Stimulated activated CD8-positive, alpha-beta memory T cell treated with anti-CD3 and anti-CD28 coated beads, Interleukin-12 subunit alpha, Interleukin-12 subunit beta, amount 100 ng/mL, for 24 hours (primary cell): ENCODE measurements around the gene CNRIP1.
"Not testable (repeated sequence)": the region's sequence is repeated elsewhere in the genome, so short reads cannot be mapped to it uniquely, and the experiment has no call there.

ENCODE experiments used
- DNase-seq: peaks from one replicate; pipeline ENCODE4 v3.0.0-alpha.2; 2020; ENCODE audit errors: extremely low read depth

The CNRIP1 gene

GRCh38 chr2:68340226-68341061 is 20.7 kb upstream of the CNRIP1 start:
- no peak for DNase-seq

- no peak for DNase-seq
Observed at GRCh38 chr2:68336192-68336591, 16.4 kb upstream of the CNRIP1 start.

DNA sequence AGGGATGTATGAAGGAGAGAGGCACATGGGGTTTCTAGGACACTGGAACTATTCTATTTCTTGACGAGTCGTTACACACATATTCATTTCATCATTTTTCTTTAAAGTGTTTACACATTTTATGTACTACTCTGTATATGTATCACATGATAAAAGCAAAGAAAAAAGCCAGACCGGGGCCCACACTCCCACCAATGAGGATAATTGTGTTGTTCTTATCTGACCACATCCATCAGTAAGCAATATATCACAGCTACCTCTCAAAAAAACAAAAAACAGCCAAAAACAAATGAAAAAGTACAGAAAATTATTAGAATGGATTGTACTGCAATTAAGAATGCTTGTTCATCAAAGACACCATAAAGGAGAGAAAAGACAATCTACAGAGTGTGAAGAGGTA is 14.2 kb upstream of the CNRIP1 start:
- no peak for DNase-seq

DNA sequence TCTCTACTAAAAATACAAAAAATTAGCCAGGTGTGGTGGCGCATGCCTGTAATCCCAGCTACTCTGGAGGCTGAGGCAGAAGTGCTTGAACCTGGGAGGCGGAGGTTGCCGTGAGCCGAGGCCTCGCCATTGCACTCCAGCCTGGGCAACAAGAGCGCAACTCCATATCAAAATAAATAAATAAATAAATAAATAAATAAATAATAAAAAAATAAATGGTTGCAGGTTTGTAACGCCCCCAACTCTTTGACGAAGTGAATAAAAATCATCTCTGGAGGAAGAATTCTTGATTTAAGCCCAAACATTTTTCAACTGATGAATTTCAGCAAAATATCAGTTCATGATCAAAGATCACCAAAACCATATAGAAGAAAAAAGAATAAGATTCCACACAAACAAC is 13.3 kb upstream of the CNRIP1 start:
- DNase-seq, result no peak

GRCh38 chr2:68330691-68331090 is 10.9 kb upstream of the CNRIP1 start:
- no peak for DNase-seq

DNA sequence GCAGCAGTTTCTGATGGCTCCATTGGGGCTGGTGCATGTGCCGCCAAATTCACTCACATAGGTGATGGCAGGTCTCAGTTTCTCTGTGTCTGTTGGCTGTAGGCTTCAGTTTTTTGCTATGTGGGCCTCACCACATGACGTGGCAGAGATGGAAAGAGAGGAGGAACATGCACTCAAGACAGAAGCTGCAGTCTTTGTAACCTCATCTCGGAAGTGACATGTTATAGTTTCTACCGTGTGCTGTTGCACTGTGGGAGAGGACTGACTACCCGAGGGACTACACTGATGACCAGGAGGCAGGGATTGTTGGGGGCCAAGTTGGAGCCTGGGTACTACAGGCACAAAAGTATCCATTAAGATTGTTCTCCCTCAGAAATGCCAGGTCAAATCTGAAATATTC is 9.2 kb upstream of the CNRIP1 start:
- DNase-seq, result no peak

DNA sequence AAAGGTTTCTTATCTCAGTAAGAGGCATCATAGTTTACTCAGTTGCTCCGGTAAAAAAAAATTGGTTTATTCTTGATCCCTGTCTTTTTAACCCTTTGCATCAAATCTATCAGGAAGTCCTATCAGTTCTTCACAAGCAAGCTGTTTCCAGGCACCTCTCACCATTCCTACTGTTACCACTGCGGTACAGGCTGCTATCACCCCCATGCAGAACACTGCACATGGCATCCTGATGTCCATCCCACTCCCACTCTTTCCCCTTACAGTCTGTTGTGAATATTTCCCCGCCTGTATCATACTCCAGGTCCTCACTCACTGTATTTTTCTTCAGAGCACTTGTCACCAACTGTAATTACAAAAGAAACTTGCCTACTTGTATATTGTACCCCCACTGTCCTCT is 5.3 kb upstream of the CNRIP1 start:
- no peak for DNase-seq

DNA sequence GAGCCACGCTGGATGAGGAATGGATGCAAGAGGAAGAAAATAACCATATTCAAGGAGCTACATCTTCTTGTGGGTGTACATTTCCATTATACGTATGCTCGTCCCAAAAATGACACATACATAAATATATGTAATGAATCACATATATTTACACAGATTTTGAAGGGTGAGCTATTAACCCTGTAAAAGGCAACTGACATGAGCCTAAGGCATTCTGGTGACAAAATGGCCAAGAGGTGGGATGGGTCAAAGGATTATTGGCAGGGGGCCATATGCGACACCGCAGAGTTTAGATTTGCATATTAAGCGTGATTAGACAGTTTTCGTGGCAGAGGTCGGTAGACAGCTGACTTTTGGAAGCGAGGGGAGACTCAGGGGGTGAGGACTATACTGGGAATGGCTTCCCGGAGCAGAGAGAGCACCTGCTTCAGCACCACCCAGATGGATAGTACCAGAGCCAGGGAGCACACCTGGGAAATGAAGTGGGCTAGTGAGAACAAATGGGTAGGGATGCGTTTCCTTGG is 431 bp upstream of the CNRIP1 start:
- no peak for DNase-seq

DNA sequence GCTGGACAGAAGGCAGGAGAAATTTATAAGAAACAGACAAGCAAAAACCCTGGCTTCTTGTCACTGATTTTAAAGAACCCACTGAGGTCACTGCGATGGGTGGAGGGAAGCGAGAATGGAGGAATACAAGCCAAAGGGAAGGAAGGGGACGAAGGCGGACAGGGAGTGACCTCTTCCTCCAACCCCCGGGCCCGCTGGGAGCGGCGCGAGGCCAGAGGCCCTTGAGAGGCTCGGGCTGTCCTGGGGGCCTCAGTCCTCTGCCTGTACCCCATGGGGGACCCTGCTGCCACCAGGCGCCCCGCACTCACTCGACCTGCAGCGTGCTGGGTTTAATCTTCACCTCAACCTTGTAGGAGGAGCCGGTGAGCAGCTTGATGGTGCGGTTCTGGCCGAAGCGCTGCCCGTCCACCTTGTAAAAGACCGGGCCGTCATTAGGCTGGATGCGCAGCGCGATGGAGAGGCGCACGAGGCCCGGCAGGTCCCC is 793 bp downstream of the CNRIP1 start:
- DNase-seq, result no peak

DNA sequence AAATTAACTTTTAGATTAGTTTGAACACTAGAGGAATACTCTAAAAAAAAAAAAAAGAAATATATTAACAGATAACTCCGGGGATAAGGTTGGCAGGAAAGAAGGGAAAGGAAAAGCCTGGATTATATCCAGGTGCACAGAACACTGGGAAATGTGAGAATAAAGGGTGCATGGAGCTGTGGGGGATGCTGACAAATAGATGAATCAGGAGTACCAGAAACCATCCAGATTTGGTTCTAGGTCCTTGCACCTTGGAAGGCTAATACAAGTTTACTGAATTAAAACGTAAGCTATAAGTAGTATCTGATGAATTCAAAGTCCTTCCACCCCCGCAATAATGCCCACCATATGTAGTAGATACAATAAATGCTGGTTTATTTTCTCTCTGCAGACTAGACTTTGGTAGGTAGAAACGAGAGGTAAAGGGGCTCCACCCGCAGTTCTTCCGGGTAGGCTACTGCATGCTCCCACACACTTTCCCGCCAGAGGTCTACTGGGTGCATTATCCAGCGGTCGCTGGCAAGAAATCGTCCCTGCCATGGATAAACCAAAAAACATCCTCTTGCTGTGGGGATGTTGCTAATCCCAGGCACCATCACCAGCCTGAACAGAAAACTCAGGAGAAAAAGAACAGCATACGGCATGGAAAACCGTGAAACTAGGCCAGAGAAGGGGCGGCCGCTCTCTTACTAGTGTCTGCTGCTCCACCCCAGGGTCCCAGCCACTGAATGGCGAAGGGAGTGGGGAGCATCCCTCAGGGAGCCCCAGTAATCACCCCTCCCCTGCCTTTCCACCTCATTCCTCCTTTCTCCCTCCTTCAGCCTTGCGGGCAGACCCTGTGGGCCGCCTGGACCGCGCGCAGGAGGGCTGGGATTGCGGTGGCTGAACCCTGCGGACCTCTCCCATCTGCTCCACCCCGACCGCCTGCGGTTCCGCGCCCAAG is 1.5 kb downstream of the CNRIP1 start:
- no peak for DNase-seq

- DNase-seq, result no peak
Observed at GRCh38 chr2:68316111-68316510, 3.6 kb downstream of the CNRIP1 start.

- DNase-seq, result no peak
Observed at GRCh38 chr2:68311033-68311432, 8.7 kb downstream of the CNRIP1 start.

GRCh38 chr2:68309426-68309825 is 10.3 kb downstream of the CNRIP1 start:
- no peak for DNase-seq

- not testable (repeated sequence) for DNase-seq
Observed at GRCh38 chr2:68303902-68304272, 15.9 kb downstream of the CNRIP1 start.

- no peak for DNase-seq
Observed at GRCh38 chr2:68303033-68303901, 16.5 kb downstream of the CNRIP1 start.

DNA sequence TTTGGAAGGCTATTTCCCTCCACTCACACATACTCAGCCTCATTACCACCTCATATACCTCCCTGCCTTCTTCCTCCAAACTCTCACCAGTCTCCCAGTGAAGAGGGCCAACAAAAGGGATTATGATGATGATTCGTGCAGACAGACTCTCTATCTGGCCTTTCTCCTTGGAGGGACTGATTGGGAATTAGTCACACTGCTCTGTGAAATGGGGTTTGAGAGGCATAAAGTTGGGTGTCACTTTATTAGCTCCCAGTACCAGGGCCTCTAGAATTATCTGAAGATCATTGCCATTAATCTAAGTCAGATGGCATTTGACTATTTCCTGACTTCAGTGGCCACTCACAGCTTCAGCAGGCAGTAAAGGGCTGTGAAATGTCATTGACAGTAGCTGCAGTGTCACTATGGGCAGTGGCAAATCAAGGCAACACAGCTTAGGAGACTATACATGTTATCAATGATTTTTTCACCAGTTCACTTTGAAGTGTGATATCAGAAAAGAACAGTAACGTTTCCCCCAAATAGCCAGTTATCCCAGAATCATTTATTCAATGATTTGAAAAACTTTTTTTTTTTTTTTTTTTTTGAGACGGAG is 17.4 kb downstream of the CNRIP1 start:
- no peak for DNase-seq

DNA sequence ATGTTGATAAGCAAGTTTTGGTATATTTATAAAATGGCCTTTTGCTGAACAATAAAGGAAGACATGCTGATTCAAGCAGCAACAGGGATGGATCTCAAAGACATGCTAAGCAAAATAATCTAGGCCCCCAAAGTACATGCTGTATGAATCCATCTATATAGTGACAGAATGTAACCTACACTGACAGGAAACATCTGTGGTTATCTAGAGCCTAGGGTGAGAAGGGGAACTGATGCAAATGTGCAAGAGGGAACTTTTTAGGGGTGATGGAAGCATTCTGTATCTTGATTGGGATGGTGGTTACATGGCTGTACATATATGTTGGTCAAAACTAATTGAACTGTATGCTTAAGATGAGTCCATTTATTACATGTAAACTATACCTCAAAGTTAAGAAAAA is 24.2 kb downstream of the CNRIP1 start:
- no peak for DNase-seq

DNA sequence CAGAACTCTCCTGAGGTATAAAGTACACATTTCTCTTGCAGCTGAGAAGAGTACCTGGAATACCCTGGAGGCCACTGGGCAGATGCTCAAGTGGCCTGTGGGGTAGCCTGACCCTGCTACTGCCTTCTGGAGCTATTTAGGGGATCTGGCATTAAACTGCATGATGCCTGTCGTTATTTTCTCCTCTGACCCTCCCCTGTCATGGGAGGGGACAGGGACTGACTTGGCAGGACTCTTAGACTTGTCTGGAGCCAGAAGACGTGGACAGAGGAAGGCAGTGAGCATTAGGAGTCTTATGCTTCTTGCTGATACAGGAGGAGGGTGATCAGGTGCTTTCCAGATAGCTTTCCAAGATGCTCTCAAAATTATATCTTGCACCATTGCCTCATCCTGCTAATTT is 24.8 kb downstream of the CNRIP1 start:
- no peak for DNase-seq

- DNase-seq, result no peak
Observed at GRCh38 chr2:68294187-68294586, 25.6 kb downstream of the CNRIP1 start.

DNA sequence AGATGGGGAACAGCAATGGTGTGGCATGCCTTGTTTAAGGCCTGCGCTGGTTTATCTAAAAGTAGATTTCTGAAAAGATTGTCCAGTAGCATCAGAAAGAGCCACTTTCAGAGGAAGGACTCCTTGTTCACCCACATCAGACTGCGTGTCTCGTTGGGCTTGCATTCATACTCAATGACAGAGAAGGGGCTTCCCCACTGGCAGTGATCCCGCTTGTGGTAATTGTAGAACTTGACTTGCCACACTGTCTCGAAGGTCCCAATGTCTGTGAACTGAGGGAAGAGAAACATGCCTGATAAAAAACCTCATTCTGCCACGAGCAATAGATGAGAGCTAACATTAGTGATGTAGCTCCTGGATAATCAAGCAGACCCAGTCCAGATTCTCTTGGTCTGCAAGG is 26.0 kb downstream of the CNRIP1 start:
- DNase-seq, result no peak

DNA sequence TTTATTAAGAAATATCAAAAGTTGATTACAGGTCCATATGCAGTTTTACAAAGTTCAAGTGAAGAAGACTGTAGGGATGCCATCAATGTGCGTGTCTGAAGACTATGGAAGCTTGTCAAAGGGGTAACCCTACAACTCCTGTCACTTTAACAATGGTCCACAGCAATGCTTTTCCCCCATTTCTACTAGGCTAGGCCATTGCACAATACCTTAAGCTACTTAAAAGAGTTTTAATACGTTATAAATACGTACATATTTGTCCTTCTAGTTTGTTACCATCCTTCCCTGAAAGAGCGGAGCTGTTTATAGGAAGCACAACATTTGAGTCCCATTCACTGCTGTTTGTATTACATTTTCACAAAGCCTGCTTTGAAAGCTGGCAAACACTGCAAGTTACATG is 26.7 kb downstream of the CNRIP1 start:
- DNase-seq, result no peak
